Kidney (tissue), 14 donors: ENCODE measurements around the gene TAF6. TPM values are rescaled to one million over a fixed set of nuclear protein-coding genes. Genes with fewer than 3 reads are reported as not detected.

Experiments used
- DNase-seq, 5 donors: peaks; one replicate each; pipeline ENCODE4 v3.0.0-alpha.2; 2013 to 2020
- FAIRE-seq: peaks from 2 replicates; lab custom pipeline; 2012; peaks lifted over from hg19 to GRCh38; lab: Jason Lieb, UNC
- H3K27ac ChIP-seq, 2 donors: one replicate each; pipeline ENCODE4 v1.7.0; 2013; ENCODE audit warnings: low read depth in 2 of 2, low read length in 2 of 2, inconsistent platforms in 1 of 2
- H3K27me3 ChIP-seq: one replicate; pipeline ENCODE4 v1.7.1; 2013; ENCODE audit warnings: low read length, inconsistent platforms; ENCODE audit not compliant: control insufficient read depth, insufficient read depth
- H3K36me3 ChIP-seq, 3 donors: one replicate each; pipeline versions ENCODE4 v1.7.0 to v1.7.1; 2013; ENCODE audit warnings: low read length in 3 of 3, control low read depth in 1 of 3, inconsistent platforms in 1 of 3; ENCODE audit not compliant: insufficient read depth in 3 of 3, control insufficient read depth in 2 of 3
- H3K4me1 ChIP-seq, 3 donors: one replicate each; pipeline versions ENCODE4 v1.7.0 to v1.7.1; 2013; ENCODE audit warnings: low read length in 3 of 3, inconsistent platforms in 1 of 3, low read depth in 1 of 3; ENCODE audit not compliant: control insufficient read depth in 2 of 3, insufficient read depth in 2 of 3
- H3K4me3 ChIP-seq, 3 donors: one replicate each; pipeline versions ENCODE4 v1.7.0 to v1.8.1; 2013; ENCODE audit warnings: low read length in 3 of 3, control low read depth in 1 of 3, inconsistent platforms in 1 of 3
- H3K9ac ChIP-seq, 3 donors: one replicate each; pipeline versions ENCODE4 v1.7.0 to v1.7.1; 2013; ENCODE audit warnings: low read length in 3 of 3, control low read depth in 1 of 3, inconsistent platforms in 1 of 3
- H3K9me3 ChIP-seq, 3 donors: one replicate each; pipeline versions ENCODE4 v1.7.0 to v1.7.1; 2013; ENCODE audit warnings: low read length in 3 of 3, control low read depth in 1 of 3, inconsistent platforms in 1 of 3; ENCODE audit not compliant: control insufficient read depth in 2 of 3, insufficient read depth in 1 of 3
- CTCF ChIP-seq: IDR thresholded peaks from 3 replicates; pipeline ENCODE4 v1.5.1; 2012; ENCODE audit warnings: mild to moderate bottlenecking, moderate library complexity, borderline replicate concordance; ENCODE audit not compliant: insufficient read depth; ENCODE audit errors: extremely low read depth
- intact Hi-C: fragments of 100-400 bp; cut with DNase I; formaldehyde crosslinking; loops from one replicate; pipeline ENCODE4 v1.11.1; 2022
- polyA plus RNA-seq: library from polyadenylated mRNA; stranded (reverse); fragments of 350-450 nt; fragmentation: Illumina TruSeq; extraction: RNeasy Lipid Tissue Mini Kit (QIAGEN cat#74804); gene quantifications from one replicate; pipeline ENCODE4 v1.2.3, GENCODE V29; 2014; ENCODE audit warnings: low read depth, low replicate concordance; ENCODE audit not compliant: insufficient read depth
- total RNA-seq: library from RNA; stranded (reverse); fragmentation: NEBNext Ultra II Directional; extraction: Animal tissue kit (Norgen Biotek cat#: 25700); gene quantifications from one replicate; pipeline ENCODE4 v1.2.1, GENCODE V29; 2021
- donor health status: control.
- donor health status: control.
- donor health status: control.
- donor health status: control.
- donor health status: control.
- donor health status: DM: yes; HTN: yes; CAD: no.
- donor health status: Normal renal cell carcinoma (clear cell type).

Gene TAF6
- total and polyA plus RNA-seq, 2 donors from 2014 or later: 41.3 to 62.7 TPM

- FAIRE-seq (no peak), DNase-seq (peak in 1 of 5 donors; percentile 47)
- H3K27ac ChIP-seq: no peak overlapping the region
- H3K36me3 ChIP-seq: no peaks in the 10 kb centered on the region
- intact Hi-C loops: no loop called here
- no peak overlapping the region for H3K9ac ChIP-seq
- no peak overlapping the region for H3K4me3 ChIP-seq
- TF ChIP-seq CTCF: no peak
- peaks cover 0 to 16% (median 16%) of the 10 kb centered on the region in 3 donors for H3K4me1 ChIP-seq
- no peaks in the 10 kb centered on the region for H3K27me3 ChIP-seq
- no peaks in the 10 kb centered on the region for H3K9me3 ChIP-seq
Measured at GRCh38 chr7:100122067-100122466, 2.9 kb upstream of the TAF6 start.

DNA sequence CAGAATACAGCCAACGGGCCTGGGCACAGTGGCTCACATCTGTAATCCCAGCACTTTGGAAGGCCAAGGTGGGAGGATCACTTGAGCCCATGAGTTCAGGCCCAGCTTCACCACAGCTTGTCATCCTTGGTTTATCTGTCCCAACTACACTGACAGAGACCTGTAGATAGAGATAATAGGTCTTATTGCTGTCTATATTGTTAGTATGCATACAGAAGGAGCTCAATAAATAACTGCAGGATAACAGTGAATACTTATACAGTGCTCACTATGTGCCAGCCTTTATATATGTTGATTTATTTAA lies 1.5 kb upstream of the TAF6 start:
- no peak for TF ChIP-seq CTCF
- Histone ChIP-seq H3K9ac (peak overlapping the region in 1 of 3 donors; percentile 34), H3K27ac (no peak overlapping the region), H3K4me3 (peak overlapping the region in 2 of 3 donors; percentile 26 to 72), H3K9me3 (no peaks in the 10 kb centered on the region), H3K4me1 (peaks cover 0 to 16% (median 16%) of the 10 kb centered on the region in 3 donors), H3K27me3 (no peaks in the 10 kb centered on the region), H3K36me3 (no peaks in the 10 kb centered on the region)
- FAIRE-seq (no peak), DNase-seq (peak in 1 of 5 donors; percentile 43)
- intact Hi-C loops: no loop called here

- peak overlapping the region; percentile 70 to 85 (median 72) for H3K4me3 ChIP-seq
- TF ChIP-seq CTCF: no peak
- DNase-seq (peak in 3 of 5 donors; percentile 64 to 83 (median 80)), FAIRE-seq (no peak)
- H3K36me3 ChIP-seq: no peaks in the 10 kb centered on the region
- H3K27ac ChIP-seq: peak overlapping the region in 1 of 2 donors; percentile 0
- peak overlapping the region in 2 of 3 donors; percentile 34 to 72 for H3K9ac ChIP-seq
- H3K4me1 ChIP-seq: peaks cover 0 to 16% (median 16%) of the 10 kb centered on the region in 3 donors
- no peaks in the 10 kb centered on the region for H3K27me3 ChIP-seq
- no peaks in the 10 kb centered on the region for H3K9me3 ChIP-seq
- intact Hi-C loops: no loop called here
Measured at GRCh38 chr7:100119970-100120732, 993 bp upstream of the TAF6 start.
